Measurements from ENCODE around the gene ZNF878. TPM values are rescaled to one million over a fixed set of nuclear protein-coding genes. Genes with fewer than 3 reads are reported as not detected.

ZNF878 gene
- total and polyA plus RNA-seq, 2 of the 13 experiments (the other 11 are each of a cell fraction or from before 2014, with no cell fraction given) = 0.46 to 5.2 TPM

- TF ChIP-seq ZNF564 (CRISPR knock-in tag; IDR thresholded peaks at IDR 0.05) = no peak
- no peak for TF ChIP-seq GLMP (CRISPR knock-in tag; IDR thresholded peaks at IDR 0.05; ENCODE audit: borderline replicate concordance)
- TF ChIP-seq ZNF33B (CRISPR knock-in tag; IDR thresholded peaks at IDR 0.05) = no peak
- peak; percentile 80 for TF ChIP-seq POLR2AphosphoS5 (IDR thresholded peaks at IDR 0.05; ENCODE audit: low read depth, low read length)
- peak; percentile 56; the same call in 1 of the 2 replicates for TF ChIP-seq ZNF777 (CRISPR knock-in tag; IDR thresholded peaks at IDR 0.05)
- TF ChIP-seq FOXP4 (CRISPR knock-in tag; IDR thresholded peaks at IDR 0.05) = 0 out of 2 replicates have a peak, but pooled peaks have one; percentile 24
- TF ChIP-seq HOXA3 (CRISPR knock-in tag; IDR thresholded peaks at IDR 0.05) = peak; percentile 48; the same call in 1 of the 2 replicates
- no peak for TF ChIP-seq PAWR (CRISPR knock-in tag; IDR thresholded peaks at IDR 0.05; ENCODE audit: borderline replicate concordance)
- TF ChIP-seq MIXL1 (CRISPR knock-in tag; IDR thresholded peaks at IDR 0.05) = 0 out of 2 replicates have a peak, but pooled peaks have one; percentile 13
- TF ChIP-seq, protein P1, sequence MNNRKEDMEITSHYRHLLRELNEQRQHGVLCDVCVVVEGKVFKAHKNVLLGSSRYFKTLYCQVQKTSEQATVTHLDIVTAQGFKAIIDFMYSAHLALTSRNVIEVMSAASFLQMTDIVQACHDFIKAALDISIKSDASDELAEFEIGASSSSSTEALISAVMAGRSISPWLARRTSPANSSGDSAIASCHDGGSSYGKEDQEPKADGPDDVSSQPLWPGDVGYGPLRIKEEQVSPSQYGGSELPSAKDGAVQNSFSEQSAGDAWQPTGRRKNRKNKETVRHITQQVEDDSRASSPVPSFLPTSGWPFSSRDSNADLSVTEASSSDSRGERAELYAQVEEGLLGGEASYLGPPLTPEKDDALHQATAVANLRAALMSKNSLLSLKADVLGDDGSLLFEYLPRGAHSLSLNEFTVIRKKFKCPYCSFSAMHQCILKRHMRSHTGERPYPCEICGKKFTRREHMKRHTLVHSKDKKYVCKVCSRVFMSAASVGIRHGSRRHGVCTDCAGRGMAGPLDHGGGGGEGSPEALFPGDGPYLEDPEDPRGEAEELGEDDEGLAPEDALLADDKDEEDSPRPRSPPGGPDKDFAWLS (CRISPR knock-in tag; IDR thresholded peaks at IDR 0.05; ENCODE audit: borderline replicate concordance) = no peak
- TF ChIP-seq NKX3-1 (CRISPR knock-in tag; IDR thresholded peaks at IDR 0.05) = no peak
- no peak for TF ChIP-seq ZNF782 (CRISPR knock-in tag; IDR thresholded peaks at IDR 0.05; ENCODE audit: borderline replicate concordance)
- TF ChIP-seq ZNF101 (CRISPR knock-in tag; IDR thresholded peaks at IDR 0.05; ENCODE audit: borderline replicate concordance, low read depth) = no peak
- no peak for TF ChIP-seq NONO (IDR thresholded peaks at IDR 0.05)
- no peak for TF ChIP-seq NONO (CRISPR knock-in tag; conservative IDR thresholded peaks at IDR 0.05)
- TF ChIP-seq, protein P2, sequence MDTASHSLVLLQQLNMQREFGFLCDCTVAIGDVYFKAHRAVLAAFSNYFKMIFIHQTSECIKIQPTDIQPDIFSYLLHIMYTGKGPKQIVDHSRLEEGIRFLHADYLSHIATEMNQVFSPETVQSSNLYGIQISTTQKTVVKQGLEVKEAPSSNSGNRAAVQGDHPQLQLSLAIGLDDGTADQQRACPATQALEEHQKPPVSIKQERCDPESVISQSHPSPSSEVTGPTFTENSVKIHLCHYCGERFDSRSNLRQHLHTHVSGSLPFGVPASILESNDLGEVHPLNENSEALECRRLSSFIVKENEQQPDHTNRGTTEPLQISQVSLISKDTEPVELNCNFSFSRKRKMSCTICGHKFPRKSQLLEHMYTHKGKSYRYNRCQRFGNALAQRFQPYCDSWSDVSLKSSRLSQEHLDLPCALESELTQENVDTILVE (CRISPR knock-in tag; IDR thresholded peaks at IDR 0.05) = no peak
- TF ChIP-seq, protein P3, sequence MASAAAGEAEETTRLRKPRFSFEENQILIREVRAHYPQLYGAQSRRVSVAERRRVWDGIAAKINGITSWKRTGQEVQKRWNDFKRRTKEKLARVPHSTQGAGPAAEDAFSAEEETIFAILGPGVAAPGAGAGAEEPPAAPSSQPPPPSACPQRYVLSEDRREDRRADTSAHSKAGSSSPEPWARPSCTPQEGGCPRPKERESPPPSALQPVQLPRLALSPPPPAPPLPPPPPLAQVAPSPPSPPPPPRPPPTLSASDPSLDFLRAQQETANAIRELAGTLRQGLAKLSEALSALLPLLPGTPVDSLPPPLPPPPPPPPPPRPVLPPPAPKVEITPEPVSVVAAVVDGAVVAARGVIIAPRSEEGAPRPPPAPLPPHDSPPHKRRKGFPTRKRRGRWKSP (CRISPR knock-in tag; IDR thresholded peaks at IDR 0.05) = no peak
- no peak for TF ChIP-seq DPF2 (CRISPR knock-in tag; IDR thresholded peaks at IDR 0.05; ENCODE audit: borderline replicate concordance, low read depth)
- no peak for TF ChIP-seq SP5 (CRISPR knock-in tag; IDR thresholded peaks at IDR 0.05; ENCODE audit: borderline replicate concordance, low read depth)
- TF ChIP-seq ZFP82 (CRISPR knock-in tag; IDR thresholded peaks at IDR 0.05; ENCODE audit: borderline replicate concordance) = no peak
- TF ChIP-seq, protein P4, sequence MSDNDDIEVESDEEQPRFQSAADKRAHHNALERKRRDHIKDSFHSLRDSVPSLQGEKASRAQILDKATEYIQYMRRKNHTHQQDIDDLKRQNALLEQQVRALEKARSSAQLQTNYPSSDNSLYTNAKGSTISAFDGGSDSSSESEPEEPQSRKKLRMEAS (IDR thresholded peaks at IDR 0.05) = no peak
Observed at GRCh38 chr19:12064590-12065538, 12.1 kb upstream of the ZNF878 start, which contains the start of gene ZNF844 (continued).
